ENCODE measurements around the gene LCN10. TPM values are rescaled to one million over a fixed set of nuclear protein-coding genes. Genes with fewer than 3 reads are reported as not detected.

Gene LCN10
- total and polyA plus RNA-seq, 2 donors (not counting 3 experiments of a cell fraction or from before 2014, with no cell fraction given), result not detected

DNA sequence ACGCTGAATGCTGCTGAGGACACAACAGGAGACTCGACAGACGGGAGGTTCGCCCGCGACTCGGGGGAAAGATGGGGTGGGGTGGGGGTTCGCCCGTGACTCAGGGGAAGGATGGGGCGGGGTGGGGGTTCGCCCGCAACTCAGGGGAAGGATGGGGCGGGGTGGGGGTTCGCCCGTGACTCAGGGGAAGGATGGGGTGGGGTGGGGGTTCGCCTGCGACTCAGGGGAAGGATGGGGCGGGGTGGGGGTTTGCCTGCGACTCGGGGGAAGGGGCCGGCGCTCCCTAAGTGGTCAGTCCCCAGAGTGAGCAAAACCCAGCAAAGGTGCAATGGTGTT, 3.4 kb upstream of the LCN10 start:
- H3K27ac ChIP-seq (ENCODE audit: insufficient read depth, low read depth, low read length), result no peak overlapping the region
- ChIA-PET POLR2A (interaction anchor here (0.6 to 1.3 kb wide), 2 partner anchors 18 to 36 kb away, joined by 3 to 9 read pairs; no protein-coding TSS in a partner anchor), CTCF (interaction anchor here (1.3 to 6.0 kb wide), 3 partner anchors 12 to 17 kb away, joined by 3 to 31 read pairs (median 3); partner anchors contain the start of gene LCN8)
- no peak overlapping the region for H3K9ac ChIP-seq (replicated peaks; ENCODE audit: extremely low read depth, insufficient read depth, low read length)
- no peaks in the 10 kb centered on the region for H3K36me3 ChIP-seq (ENCODE audit: control insufficient read depth in 2 of 2, extremely low read depth in 1 of 2, insufficient read depth in 2 of 2, low read length in 2 of 2)
- no peaks in the 10 kb centered on the region for H3K9me1 ChIP-seq (replicated peaks; ENCODE audit: control insufficient read depth, extremely low read depth, insufficient read depth, low read length)
- no peak for FAIRE-seq
- dilution Hi-C loops (cut with MboI; ENCODE audit: extremely low pct_ligation_motif_present, low sequenced_read_pairs) (no loop called here), intact Hi-C loops (cut with micrococcal nuclease) (no loop called here)
- H2AFZ ChIP-seq (ENCODE audit: low read depth, low read length), result no peak overlapping the region
- no peak overlapping the region for H3K4me2 ChIP-seq (ENCODE audit: insufficient read depth, low read length)
- no peak for DNase-seq (ENCODE audit: low read depth, low spot score)
- H3K79me2 ChIP-seq (ENCODE audit: control insufficient read depth, insufficient read depth, low read length), result no peaks in the 10 kb centered on the region
- BruUV-seq (replicated peaks), result no TSS peak
- H4K20me1 ChIP-seq (replicated peaks; ENCODE audit: control insufficient read depth, extremely low read depth, insufficient read depth, low read length), result no peaks in the 10 kb centered on the region
- H3K27me3 ChIP-seq (ENCODE audit: control insufficient read depth in 2 of 2, insufficient read depth in 2 of 2, low read length in 2 of 2), result peaks cover 2 to 5% of the 10 kb centered on the region in 2 experiments
- no peaks in the 10 kb centered on the region for H3K9me3 ChIP-seq (replicated peaks; ENCODE audit: control insufficient read depth, insufficient read depth, low read length)
- H3K4me3 ChIP-seq (replicated peaks in 1 of 3; ENCODE audit: insufficient read depth in 1 of 3, low read depth in 1 of 3, low read length in 3 of 3), result no peak overlapping the region
- H3K4me1 ChIP-seq (ENCODE audit: control insufficient read depth, extremely low read depth, insufficient read depth, low read length), result no peaks in the 10 kb centered on the region
- TF ChIP-seq POLR2A (IDR thresholded peaks at IDR 0.05; ENCODE audit: low read depth, low read length), result no peak
- TF ChIP-seq, protein P1, sequence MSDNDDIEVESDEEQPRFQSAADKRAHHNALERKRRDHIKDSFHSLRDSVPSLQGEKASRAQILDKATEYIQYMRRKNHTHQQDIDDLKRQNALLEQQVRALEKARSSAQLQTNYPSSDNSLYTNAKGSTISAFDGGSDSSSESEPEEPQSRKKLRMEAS (IDR thresholded peaks at IDR 0.05; ENCODE audit: insufficient read depth, insufficient read length), result no peak
- no peak for TF ChIP-seq EZH2 (IDR thresholded peaks at IDR 0.05; ENCODE audit: borderline replicate concordance, low read depth, low read length, severe bottlenecking)
- TF ChIP-seq FOS (IDR thresholded peaks at IDR 0.05; ENCODE audit: borderline replicate concordance, insufficient read depth, low read length), result no peak
- no peak for TF ChIP-seq MYC (IDR thresholded peaks at IDR 0.05; ENCODE audit: low read depth, low read length)
- no peak for TF ChIP-seq GATA2 (IDR thresholded peaks at IDR 0.05; ENCODE audit: insufficient read depth, insufficient read length, low read depth, low read length)
- TF ChIP-seq POLR2AphosphoS5 (IDR thresholded peaks at IDR 0.05; ENCODE audit: insufficient read depth, low read depth, low read length), result no peak
